ENCODE data around the gene MAP3K9.
"Not testable (repeated sequence)": the region's sequence is repeated elsewhere in the genome, so short reads cannot be mapped to it uniquely, and the experiment has no call there.

Gene MAP3K9

GRCh38 chr14:70718383-70719118 lies 90.8 kb downstream of the MAP3K9 start:
- DNase-seq: no peak

- no peak for DNase-seq
Measured at GRCh38 chr14:70716958-70717357, 92.4 kb downstream of the MAP3K9 start.

DNA sequence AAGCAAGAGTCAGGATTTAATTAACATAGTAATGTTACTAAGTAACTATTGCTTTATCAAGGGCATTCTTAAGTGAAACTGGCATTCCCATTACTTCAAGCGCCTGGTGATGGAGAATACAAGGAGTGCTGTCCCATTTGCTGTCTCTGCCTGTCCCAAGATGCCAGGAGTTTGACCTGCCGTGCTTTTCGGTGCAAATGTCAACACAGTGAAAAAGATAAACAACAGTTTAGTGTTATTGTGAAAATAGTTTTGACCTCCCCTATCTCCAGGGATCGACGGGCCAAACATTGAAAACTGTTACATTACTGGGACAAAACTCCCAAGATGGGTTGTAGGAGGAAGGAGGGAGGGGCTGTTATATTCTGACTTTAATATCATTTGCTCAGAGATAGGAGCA lies 92.8 kb downstream of the MAP3K9 start:
- DNase-seq: no peak

DNA sequence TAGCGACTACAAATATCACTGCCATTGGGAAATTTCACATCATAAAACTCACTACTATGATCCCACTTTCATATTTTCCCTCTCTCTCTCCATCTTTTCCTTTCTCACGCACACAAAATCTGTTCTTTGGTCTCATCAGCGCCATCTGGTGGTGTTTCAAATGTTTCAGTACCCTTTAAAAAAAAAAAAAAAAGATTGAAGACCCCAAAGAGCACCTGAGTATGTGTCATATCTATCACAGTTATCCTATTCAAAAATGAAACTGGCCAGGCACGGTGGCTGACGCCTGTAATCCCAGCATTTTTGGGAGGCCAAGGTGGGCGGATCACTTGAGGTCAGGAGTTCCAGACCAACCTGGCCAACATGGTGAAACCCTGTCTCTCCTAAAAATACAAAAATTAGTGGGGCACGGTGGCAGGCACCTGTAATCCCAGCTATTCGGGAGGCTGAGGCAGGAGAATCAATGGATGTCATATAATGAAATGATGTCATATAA lies 95.2 kb downstream of the MAP3K9 start:
- no peak for DNase-seq

GRCh38 chr14:70713511-70713916 lies 95.8 kb downstream of the MAP3K9 start:
- DNase-seq: no peak

- DNase-seq: no peak
Measured at GRCh38 chr14:70713096-70713495, 96.2 kb downstream of the MAP3K9 start.

GRCh38 chr14:70711451-70711850 lies 97.9 kb downstream of the MAP3K9 start:
- DNase-seq: no peak

DNA sequence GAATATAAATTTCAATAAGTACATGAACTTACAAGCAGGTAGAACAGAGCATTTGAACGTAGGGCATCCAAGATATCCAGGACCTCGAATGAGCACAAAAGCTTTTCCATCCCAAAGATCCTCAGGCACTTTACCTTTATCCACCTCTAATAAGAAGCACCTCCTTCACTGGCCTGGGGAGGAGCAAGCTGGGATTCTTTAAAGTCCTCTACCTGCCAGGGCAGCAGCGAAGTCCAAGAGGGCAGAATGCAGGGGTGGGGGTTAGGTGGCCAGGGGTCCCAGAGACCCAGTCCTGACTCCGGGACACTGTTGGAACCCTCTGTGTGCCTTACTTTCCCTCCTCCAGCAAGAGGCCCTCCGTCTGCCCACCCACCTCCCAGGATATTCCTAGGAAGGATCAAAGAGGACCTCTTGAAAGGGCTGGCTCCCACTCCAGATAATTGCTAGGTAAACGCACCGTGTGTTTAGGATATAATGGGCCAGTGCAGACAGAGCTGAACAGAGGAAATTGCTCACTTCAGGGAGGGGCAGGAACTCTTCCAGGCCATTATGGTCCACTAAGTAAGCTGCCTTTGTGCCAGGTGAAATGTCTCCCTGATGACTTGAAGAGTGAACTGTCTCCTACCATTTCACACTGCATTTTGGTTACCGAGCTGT lies 99.5 kb downstream of the MAP3K9 start:
- DNase-seq: peak; percentile 86

DNA sequence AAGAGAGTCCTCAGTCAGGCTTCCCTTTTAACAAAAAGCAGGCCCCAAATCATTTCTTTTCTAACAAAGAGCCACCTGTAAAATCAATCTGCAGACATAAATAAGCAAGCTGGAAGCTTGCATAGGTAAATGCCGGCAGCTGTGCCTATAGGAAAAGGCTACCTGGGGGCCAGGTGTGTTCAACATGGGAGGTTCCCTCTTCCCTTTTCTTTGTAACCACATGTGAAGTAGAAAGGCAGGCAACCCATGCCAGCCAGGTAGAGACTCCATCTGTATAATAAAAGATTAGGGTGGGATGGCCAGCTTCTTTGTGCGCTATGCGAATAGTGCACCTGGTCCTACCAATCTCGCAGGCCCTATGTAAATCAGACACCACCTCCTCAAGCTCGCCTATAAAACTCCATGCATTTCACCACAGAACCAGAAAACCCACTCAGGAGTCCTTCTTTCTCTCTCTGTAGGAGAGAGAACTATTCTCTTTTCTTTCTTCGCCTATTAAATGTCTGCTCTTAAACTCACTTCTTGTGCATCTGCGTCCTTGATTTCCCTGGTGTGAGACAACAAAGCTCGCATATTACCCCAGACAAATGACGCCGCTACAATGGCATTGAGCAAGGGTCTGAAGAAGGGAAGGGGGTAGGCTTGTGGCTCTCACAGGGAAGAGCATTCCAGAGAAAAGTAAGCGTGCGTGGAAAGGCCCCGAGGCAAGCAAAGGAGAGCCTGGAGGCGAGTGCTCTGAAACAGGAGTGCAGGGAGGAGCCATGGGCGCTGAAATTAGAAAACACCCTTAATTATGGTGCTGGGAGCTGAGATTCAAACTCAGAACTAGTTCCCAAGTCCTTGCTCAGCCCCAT lies 100.4 kb downstream of the MAP3K9 start:
- peak; percentile 13 for DNase-seq

- peak; percentile 9 for DNase-seq
Measured at GRCh38 chr14:70707138-70708038, 101.9 kb downstream of the MAP3K9 start.

- DNase-seq: no peak
Measured at GRCh38 chr14:70706177-70706576, 103.1 kb downstream of the MAP3K9 start.

- DNase-seq: no peak
Measured at GRCh38 chr14:70704960-70705359, 104.4 kb downstream of the MAP3K9 start.

GRCh38 chr14:70703621-70704168 lies 105.6 kb downstream of the MAP3K9 start:
- DNase-seq: not testable (repeated sequence)

GRCh38 chr14:70702161-70702560 lies 107.2 kb downstream of the MAP3K9 start:
- DNase-seq: no peak

DNA sequence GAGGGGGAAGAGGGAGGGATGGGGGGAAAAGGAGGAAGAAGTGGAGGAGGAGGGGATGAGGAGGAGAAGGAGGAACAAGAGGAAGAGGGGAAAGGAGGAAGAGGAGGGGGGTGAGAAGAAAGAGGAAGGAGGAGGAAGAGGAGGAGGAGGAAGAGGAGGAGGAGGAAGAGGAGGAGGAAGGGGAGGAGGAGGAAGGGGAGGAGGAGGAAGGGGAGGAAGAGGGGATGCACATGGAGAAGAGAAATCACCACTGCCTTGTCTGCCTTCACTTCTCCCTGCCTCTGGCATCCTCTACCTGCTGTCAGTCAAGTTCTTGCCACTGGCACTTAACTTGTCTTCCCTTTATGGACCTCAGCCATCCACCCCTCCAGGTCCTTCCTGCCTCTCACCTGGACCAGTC lies 107.7 kb downstream of the MAP3K9 start:
- no peak for DNase-seq

DNA sequence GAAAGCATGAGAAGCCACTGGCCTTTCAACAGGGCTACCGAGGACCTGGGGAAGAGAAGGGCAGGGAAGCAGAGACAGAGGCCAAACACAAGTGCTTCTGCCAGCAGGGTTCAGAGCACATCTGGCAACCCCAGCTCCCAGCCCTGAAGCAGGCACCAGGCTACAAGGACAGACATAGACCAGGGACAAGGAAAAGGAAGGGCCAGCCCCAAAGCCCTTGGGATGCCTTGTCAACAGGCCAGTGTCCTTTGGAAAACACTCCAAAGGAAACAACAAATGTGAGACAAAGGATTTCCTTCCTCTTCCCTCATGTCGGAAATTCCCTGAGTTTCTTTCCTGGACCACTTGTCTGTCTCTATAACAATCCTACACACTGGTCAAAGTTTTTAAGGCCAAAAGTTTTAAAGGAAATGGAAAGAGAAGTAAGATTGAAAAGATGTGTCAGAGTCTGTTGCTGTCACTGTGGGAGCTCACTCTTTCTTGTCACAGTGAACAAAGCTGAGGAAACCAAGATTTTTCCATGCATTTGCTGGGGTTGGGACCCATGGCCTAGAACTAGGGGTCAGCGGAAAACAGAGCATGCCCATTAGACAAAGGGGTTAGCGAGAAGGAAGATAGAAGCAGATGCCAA lies 108.2 kb downstream of the MAP3K9 start:
- DNase-seq: no peak

DNA sequence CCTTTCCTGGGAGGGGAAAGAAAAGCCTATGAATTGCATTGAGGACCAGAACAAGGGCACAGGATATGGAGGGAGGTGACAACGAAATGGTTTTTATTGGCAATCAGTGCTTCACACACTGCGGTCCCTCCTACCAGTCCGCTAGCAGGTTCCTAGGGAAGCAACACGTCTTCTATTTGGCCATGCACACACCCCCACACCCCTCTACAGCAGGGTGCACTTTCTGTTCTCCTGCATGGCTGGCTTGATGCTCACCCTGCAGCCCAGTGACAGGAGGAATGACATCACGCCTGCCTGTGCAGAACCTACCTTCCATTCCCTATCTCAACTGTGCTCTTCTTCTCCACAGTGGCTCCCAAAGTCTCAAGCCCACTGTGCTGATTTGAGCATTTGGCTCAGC lies 109.7 kb downstream of the MAP3K9 start:
- DNase-seq: no peak

- no peak for DNase-seq
Measured at GRCh38 chr14:70698288-70698687, 111.0 kb downstream of the MAP3K9 start.

- no peak for DNase-seq
Measured at GRCh38 chr14:70697701-70698100, 111.6 kb downstream of the MAP3K9 start.

- no peak for DNase-seq
Measured at GRCh38 chr14:70696026-70696425, 113.3 kb downstream of the MAP3K9 start.

DNA sequence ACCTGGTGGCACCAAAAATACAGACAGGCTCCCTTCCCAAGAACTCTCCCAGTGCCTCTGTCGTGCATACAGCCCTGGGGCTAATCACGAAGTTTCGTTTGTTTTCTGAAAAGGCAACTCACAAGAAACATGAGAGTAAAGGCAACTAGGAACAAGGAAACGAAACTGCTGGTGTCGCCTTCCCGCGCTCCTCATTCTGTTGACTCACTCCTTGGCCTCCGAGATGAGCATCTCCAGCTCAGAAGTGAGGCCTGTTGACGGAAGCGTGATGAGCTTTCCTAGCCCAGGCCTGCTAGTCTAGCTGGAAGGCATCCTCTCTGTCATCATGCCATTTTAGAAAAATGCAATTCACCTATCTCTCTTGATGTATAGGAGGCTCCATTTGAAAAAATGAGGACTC lies 117.1 kb downstream of the MAP3K9 start:
- DNase-seq: no peak
